RWPE2 (cell line): ENCODE measurements around the gene TMOD1.
A peak's percentile ranks its signal among the peaks of the same experiment; 100 is the strongest.

Experiments
- ATAC-seq: fragments of 200-7000 bp; cut with Tn5 transposase; 3 replicates; pipeline ENCODE4 v1.9.1; 2021; ENCODE audit warnings: low read depth
- DNase-seq: peaks from one replicate; pipeline ENCODE4 v3.0.0-alpha.2; 2020; ENCODE audit warnings: low spot score
- H3K27ac ChIP-seq: fragments of 450-650 bp; 2 replicates; pipeline ENCODE4 v1.5.1; 2017; ENCODE audit warnings: mild to moderate bottlenecking; ENCODE audit not compliant: poor library complexity, severe bottlenecking
- H3K27me3 ChIP-seq: fragments of 250-450 bp; sonication (Bioruptor Pico); 2 replicates; pipeline ENCODE4 v1.5.1; 2021; ENCODE audit warnings: mild to moderate bottlenecking, moderate library complexity; ENCODE audit not compliant: insufficient read depth, poor library complexity, severe bottlenecking
- H3K36me3 ChIP-seq: fragments of 250-450 bp; sonication (Bioruptor Pico); 2 replicates; pipeline ENCODE4 v1.5.1; 2020; ENCODE audit warnings: low read depth, mild to moderate bottlenecking, moderate library complexity
- H3K4me1 ChIP-seq: fragments of 250-450 bp; sonication (Bioruptor Pico); 2 replicates; pipeline ENCODE4 v1.5.1; 2021; ENCODE audit warnings: mild to moderate bottlenecking, moderate library complexity; ENCODE audit not compliant: insufficient read depth, poor library complexity, severe bottlenecking
- H3K4me3 ChIP-seq: fragments of 250-450 bp; sonication (Bioruptor Pico); 2 replicates; pipeline ENCODE4 v1.5.1; 2021; ENCODE audit warnings: mild to moderate bottlenecking, moderate library complexity; ENCODE audit not compliant: severe bottlenecking
- H3K9me3 ChIP-seq: fragments of 250-450 bp; sonication (Bioruptor Pico); 2 replicates; pipeline ENCODE4 v1.5.1; 2021; ENCODE audit warnings: mild to moderate bottlenecking, moderate library complexity; ENCODE audit not compliant: severe bottlenecking
- TF ChIP-seq, protein P1 (sequence below): fragments of 450-650 bp; IDR thresholded peaks from one replicate; pipeline ENCODE4 v1.5.1; 2017; ENCODE audit warnings: mild to moderate bottlenecking, moderate library complexity; ENCODE audit not compliant: poor library complexity, severe bottlenecking

TMOD1 gene

DNA sequence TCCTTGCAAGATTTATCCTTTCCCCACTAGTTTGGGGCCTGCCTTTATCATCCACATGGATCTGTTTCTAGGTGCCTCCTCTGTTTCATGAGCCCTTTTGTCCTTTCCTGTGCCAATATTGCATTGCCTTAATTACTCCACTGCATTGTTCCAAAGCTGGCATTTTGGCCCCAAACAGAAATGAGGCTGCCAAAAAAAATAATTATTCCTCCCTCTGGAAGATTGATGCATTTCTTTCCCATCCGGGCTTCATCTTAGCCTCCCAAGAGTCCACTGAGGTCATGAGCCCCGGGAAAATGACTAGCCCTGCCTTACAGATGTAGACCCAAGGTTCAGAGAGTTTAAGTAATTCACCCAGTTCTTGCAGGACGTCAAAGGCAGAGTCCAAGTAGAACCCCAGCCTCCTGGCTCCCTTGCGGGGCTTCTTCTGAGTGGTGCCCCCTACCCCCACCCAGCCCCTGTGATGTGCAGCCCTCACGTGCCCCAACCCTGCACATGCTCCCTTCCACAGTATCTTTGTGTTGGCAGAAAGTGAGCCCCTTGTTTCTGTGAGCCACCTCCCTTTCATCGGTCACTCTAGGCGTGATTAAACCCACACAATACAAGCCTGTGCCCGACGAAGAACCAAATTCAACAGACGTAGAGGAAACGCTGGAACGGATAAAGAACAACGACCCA, 62.1 kb downstream of the TMOD1 start:
- ATAC-seq (no peak), DNase-seq (no peak)
- Histone ChIP-seq H3K4me1 (no peaks in the 10 kb centered on the region), H3K27me3 (no peaks in the 10 kb centered on the region), H3K9me3 (no peaks in the 10 kb centered on the region), H3K4me3 (no peak overlapping the region), H3K27ac (no peak overlapping the region), H3K36me3 (no peaks in the 10 kb centered on the region)
- TF ChIP-seq, protein P1, sequence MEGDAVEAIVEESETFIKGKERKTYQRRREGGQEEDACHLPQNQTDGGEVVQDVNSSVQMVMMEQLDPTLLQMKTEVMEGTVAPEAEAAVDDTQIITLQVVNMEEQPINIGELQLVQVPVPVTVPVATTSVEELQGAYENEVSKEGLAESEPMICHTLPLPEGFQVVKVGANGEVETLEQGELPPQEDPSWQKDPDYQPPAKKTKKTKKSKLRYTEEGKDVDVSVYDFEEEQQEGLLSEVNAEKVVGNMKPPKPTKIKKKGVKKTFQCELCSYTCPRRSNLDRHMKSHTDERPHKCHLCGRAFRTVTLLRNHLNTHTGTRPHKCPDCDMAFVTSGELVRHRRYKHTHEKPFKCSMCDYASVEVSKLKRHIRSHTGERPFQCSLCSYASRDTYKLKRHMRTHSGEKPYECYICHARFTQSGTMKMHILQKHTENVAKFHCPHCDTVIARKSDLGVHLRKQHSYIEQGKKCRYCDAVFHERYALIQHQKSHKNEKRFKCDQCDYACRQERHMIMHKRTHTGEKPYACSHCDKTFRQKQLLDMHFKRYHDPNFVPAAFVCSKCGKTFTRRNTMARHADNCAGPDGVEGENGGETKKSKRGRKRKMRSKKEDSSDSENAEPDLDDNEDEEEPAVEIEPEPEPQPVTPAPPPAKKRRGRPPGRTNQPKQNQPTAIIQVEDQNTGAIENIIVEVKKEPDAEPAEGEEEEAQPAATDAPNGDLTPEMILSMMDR: no peak

DNA sequence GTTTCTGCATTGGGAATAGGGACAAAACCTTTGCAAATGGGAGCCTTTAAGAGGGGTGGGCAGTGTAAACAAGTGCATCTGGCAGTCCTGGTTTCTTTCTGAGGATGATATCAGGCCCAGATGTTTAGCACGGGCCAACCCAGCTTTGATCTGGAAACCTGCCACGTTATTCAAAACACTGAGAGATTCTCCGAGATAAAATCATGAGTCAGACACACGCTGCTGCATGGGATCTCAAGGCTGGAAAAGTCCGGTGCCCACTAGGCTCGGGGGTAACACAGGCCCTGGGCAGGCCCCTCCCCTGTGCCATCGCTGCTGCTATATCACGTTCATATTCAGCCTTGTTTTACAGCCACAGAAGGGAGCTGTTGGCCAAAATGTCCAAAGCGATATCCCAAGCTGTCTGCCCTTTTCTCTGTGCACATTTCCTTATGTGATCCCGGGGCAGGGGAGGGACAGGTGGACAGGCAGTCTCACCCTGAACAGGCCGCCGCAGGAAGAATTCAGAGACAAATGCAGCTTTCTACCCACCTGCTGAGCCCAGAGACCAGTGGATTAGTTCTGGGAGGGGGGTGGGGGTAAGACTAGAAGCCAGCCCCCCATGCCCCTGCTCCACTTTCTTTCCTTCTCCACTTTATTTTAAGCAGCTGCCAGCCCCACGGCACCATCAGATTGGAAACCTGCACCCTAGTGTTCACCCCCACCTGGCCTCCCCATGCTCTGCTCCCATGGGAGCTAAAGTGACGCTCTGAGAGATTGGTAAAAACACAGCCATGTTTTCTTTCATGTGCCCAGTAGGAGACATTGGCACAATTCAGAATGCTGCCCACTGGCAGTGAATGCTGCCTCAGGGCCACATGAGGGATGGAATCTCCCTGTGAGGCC, 63.1 kb downstream of the TMOD1 start:
- peak; percentile 40 for ATAC-seq

DNA sequence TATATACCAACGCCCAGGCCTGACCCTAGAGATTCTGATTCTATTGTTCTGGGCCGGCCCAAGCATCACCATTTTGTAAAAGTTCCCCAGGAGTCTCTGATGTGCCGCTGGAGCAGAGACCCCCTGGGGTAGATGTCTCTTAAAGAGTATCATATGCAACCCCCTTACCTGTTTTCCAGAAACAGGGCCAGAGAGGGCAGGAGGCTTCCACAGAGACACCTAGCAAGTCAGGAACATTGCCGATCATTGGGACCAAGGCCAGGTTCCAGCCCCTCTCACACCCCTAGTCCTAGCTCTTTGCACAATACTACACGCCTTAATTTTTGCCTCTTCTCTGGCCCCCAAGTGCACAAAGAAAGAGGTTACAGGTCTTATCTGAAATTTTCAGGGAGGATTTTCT, 63.8 kb downstream of the TMOD1 start:
- ATAC-seq: no peak
- H3K27me3 ChIP-seq: no peaks in the 10 kb centered on the region
- no peaks in the 10 kb centered on the region for H3K36me3 ChIP-seq

More for the DNA sequence above, 63.1 kb downstream of the TMOD1 start:
- TF ChIP-seq, protein P1: no peak
- no peak for DNase-seq
- H3K4me3 ChIP-seq: no peak overlapping the region
- no peaks in the 10 kb centered on the region for H3K4me1 ChIP-seq
- H3K9me3 ChIP-seq: no peaks in the 10 kb centered on the region
- no peaks in the 10 kb centered on the region for H3K27me3 ChIP-seq
- no peaks in the 10 kb centered on the region for H3K36me3 ChIP-seq
- no peak overlapping the region for H3K27ac ChIP-seq

DNA sequence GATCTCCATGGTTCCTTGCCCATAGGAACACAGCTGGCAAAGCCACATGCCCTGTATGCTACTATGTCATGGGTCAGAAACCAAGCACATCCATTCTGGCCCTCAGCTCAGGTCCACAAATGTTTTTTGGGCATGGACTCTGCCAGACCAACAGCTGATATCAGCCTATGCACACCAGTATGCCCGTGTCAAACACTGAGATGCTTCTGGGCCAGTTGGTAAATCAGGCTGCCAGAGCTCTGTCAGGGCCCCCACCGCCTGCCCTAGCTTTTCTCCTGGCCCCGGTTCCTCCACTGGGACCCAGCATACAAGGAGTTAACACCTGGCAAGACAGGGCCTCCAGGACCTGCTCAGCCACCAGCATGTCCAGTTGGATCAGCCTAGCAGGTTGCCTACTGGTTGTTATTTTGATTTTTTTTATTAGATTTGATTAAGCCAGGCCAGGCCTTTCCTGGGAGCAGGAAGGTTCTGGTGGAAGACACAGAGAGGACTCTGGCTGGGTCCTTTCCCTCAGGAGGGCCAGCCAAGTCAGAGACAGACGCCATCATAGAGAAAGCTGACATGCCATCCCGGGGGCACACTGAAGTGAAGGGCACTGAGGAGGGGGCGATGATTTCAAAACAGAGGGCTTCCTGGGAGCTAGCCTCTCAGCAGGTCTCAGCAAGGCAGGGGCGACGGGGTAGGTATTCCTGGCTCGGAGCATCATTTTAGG, 65.9 kb downstream of the TMOD1 start:
- TF ChIP-seq, protein P1: no peak
- no peak for ATAC-seq
- Histone ChIP-seq H3K27me3 (no peaks in the 10 kb centered on the region), H3K9me3 (no peaks in the 10 kb centered on the region), H3K4me1 (no peaks in the 10 kb centered on the region), H3K36me3 (no peaks in the 10 kb centered on the region), H3K27ac (no peak overlapping the region), H3K4me3 (no peak overlapping the region)
- DNase-seq: no peak

More for the DNA sequence above, 63.8 kb downstream of the TMOD1 start:
- Histone ChIP-seq H3K4me1 (no peaks in the 10 kb centered on the region), H3K4me3 (no peak overlapping the region), H3K27ac (no peak overlapping the region), H3K9me3 (no peaks in the 10 kb centered on the region)
- DNase-seq: no peak
- TF ChIP-seq, protein P1: no peak
